ENCODE results near the gene TBXA2R.

DNA sequence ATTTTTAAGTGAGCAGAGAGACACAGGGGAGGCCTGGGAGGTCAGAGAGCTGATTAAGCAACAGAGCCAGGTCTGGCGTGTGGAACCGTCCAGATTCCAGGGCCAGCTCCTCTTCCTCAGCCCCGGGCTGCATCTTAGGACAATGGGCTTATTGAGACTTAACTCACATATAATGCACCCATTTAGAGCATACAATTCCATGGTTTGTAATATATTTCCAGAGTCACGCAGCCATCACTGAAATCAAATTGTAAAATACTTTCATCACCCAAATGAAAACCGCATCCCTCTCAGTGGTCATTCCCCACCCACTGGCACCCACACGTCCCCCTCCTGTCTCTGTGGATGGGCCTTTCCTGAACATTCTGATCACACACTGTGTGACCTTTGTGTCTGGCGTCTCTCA lies 36.1 kb downstream of the TBXA2R start:
- TF ChIP-seq, protein P1, sequence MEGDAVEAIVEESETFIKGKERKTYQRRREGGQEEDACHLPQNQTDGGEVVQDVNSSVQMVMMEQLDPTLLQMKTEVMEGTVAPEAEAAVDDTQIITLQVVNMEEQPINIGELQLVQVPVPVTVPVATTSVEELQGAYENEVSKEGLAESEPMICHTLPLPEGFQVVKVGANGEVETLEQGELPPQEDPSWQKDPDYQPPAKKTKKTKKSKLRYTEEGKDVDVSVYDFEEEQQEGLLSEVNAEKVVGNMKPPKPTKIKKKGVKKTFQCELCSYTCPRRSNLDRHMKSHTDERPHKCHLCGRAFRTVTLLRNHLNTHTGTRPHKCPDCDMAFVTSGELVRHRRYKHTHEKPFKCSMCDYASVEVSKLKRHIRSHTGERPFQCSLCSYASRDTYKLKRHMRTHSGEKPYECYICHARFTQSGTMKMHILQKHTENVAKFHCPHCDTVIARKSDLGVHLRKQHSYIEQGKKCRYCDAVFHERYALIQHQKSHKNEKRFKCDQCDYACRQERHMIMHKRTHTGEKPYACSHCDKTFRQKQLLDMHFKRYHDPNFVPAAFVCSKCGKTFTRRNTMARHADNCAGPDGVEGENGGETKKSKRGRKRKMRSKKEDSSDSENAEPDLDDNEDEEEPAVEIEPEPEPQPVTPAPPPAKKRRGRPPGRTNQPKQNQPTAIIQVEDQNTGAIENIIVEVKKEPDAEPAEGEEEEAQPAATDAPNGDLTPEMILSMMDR (IDR thresholded peaks at IDR 0.05), result no peak
- TF ChIP-seq POLR2A (IDR thresholded peaks at IDR 0.05), result no peak
